ENCODE measurements around the gene DDN.
A peak's percentile ranks its signal among the peaks of the same experiment; 100 is the strongest.

The DDN gene

DNA sequence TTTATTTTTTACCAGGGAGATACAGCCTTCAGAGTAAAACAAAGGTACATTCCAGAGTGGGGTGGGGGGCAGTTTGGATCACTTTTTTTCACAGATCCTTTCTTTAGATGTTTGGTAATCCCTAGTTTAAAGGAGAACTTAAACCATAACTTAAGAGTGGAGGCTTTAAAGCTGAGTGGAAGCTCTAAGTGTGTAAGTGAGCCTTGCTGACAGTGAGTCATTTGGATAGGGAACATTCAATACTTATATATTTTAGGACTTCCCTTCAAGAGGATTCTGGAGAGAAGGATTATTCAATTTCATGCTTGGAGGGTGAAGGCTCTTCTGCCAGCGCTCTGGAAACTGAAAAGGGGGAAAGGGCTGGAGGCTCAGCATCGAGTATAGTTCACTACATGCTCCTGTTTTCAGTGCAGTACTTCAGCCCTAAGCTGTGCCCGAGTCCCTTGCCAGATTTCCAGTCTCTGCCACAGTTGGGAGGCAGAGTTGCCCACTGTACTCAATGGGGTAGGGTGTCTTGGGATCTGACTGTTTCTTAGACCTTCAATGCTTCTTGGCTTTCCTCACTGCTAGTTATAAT lies 11.0 kb upstream of the DDN start:
- no peak for DNase-seq

DNA sequence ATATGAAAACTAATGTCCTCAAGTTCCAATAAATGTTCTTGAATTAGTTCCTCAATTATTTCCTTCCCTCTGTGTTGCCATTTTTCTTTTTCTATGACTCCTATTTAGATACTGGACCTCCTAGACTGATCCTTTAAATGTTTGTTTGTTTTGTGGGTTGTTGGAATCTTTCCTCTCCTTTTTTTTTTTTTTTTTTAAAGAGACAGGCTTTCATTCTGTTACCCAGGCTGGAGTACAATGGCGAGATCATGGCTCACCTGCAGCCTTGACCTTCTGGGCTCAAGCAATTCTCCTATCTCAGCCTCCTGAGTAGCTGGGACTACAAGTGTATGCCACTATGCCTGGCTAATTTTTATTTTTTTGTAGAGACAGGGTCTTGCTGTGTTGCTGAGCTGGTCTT lies 9.8 kb upstream of the DDN start:
- no peak for DNase-seq

DNA sequence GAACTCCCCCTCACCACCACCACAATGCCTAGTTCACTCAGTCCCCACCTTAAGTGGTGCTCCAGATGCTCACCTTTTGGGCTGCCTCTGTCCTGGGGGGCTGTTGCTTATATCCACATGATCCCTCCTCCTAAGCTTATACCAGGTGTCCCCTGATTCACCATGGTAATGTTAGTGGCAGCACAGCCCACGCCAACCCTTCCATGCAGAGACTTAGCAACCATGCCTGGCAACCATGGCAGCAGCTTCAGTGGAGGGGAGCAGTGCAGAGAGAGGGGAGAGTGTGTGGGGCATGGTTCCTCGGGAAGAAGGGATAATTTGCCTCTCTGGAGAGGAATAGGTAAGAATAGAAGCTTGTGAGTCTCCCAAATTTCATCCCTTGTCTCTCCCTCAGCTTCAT lies 1.2 kb upstream of the DDN start:
- DNase-seq, result no peak

DNA sequence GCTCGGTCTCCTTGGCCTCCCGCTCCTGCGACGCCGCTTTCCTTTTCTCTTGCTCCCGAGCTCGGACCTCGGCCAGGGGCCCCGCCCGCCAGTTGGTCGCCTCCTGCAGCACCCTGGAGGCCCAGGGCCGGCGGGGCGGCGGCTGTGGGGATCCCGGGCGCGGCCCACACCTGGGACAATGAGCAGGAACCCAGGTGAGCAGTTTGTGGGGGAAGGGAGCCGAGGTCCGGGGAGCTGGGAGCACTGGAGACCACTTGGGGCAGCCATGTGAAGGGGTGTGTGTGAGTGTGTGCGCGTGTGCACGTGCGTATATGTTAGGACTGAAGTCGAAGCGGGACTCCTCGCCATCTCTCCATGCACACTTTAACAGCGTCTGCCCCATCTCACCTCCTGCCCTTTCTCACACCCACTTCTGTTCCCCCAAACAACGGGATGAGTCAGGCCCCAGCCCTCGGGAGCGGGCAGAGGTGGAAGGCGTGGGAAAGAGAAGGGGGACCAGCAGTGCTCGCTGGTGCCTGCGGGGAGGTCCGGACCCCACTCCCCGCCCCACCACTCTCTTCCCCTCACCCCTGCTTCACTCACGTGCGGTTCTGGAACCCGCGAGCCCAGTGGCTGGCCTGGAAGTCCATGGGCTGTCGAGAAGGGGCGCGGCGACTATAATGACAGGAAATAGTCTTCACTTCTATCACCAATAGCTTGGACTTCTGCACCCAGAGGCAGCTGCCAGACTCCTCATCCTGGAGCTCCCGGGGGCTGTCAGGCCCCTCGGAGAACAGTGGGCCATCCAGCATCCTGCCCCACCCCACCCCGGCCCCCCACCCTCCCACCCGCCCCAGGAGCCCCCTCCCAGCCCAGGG lies 450 bp downstream of the DDN start:
- peak in 1 of 2 experiments; percentile 64 for DNase-seq

DNA sequence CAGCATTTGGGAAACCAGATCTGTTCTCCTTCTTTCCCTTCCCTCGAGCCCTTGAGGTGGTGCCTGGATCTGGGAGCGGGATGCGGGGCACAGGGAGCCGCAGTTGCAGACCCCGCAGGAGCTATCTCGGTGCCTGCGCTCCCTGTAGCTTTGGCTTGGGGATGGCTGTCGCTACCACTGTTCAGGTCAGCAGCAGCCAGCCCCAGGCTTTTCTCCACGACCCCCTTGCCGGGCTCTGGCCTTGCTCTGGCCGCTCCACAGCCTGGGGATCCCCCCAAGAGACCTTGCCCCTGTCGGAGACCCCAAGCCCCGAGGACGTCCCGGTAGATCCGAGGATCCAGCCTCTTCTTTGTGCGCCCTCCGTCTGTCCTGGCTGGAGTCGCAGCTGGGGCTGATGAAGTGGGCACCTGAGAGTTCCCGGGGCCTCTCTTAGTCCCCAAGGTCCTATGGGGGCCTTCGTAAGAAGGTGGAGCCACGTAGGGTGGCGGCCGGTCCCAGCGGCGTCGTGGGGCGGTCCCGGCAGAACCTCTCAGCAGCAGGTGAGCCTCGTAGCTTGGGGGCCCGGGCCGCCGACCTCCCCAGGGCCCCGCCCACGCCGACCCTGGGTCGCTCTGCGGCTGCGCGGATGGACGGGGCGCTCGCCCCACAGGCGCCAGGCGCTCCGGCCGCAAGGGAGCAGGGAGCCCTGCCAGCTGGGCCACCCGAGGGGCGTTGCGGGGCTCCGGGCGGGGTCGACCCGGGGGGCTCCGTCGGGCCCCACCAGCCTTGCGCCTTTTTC lies 1.3 kb downstream of the DDN start:
- DNase-seq, result peak; percentile 62 to 64

DNA sequence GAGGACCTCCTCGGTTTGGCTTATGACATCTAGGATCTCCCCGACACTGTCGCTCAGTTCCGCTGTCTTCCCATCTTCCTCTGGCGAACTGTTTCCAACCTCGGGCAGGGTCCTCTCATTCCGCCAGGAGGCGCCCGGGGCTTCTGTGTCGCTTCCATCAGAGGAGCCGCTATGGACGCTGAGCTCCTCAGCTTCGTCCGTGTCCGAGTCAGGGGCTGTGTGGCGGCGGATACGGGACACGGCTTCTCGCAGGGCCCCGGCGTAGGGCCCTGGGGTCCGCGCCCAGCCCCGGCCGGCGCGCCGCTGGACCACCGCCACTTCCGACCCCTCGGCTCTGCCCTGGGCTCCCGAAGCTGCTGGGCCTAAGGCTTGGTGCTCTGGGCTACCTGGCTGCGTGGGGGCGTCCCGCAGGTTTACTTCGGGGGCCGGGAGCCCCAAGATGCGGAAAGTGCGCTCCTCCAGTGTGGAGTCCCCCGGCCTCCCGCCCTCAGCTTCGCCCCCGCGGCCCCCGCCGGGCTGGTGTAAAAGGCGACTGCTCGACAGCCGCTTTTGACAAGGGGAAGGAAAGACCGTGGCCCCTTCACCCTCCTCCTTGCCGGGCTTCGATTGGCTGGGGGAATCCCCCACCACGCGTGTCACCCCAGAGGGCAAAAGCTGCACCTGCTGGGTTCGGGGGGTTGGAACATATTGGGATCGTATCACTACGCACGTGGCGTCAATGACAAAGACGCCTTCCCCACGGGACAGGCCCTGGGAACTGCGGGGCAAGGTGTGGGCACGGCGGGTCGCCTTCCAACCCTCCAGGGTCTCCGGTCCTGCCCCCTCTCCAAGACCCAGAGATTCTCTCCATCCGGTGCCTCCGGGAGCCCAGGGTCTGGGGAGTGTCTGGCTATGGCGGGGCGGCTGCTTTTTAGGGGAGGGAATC lies 2.1 kb downstream of the DDN start:
- peak; percentile 70 to 82 for DNase-seq

DNA sequence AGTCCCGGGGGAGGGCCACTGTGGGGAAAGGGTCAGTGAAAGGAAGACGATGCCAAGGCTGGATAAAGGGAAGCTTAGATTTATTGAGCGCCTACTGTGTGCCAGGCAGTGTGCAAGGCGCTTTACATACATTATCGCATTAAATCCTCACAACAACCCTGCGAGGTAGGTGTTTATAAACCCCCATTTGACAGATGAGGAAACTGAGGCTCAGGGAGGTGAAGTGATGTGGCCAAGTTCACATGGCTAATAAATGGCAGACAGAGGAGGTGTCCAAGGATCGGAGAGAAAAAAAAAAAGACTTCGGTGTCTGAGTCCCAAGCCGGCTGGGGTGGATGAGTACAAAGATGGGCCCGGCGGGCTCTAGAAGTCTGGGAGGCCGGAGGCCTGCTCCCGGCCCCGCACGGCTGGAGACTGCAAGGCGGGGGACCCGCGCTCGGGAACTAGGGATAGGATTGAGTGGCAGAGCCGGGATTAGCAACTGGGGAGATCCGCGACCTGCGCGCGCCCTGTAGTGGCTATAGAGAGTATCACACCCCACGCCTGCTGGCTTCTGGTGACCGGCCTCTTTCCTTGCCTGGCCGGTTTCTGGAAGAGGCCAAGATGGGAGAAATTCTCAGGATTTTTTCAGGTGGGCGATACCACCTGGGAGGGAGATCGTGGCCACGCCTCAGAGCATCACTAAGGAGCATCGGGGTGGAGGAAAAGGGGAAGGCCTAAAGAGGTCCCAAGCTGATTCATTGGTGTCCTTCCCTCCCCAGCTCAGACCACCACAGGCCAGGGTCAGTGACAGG lies 3.9 kb downstream of the DDN start:
- DNase-seq, result peak; percentile 78 to 83

DNA sequence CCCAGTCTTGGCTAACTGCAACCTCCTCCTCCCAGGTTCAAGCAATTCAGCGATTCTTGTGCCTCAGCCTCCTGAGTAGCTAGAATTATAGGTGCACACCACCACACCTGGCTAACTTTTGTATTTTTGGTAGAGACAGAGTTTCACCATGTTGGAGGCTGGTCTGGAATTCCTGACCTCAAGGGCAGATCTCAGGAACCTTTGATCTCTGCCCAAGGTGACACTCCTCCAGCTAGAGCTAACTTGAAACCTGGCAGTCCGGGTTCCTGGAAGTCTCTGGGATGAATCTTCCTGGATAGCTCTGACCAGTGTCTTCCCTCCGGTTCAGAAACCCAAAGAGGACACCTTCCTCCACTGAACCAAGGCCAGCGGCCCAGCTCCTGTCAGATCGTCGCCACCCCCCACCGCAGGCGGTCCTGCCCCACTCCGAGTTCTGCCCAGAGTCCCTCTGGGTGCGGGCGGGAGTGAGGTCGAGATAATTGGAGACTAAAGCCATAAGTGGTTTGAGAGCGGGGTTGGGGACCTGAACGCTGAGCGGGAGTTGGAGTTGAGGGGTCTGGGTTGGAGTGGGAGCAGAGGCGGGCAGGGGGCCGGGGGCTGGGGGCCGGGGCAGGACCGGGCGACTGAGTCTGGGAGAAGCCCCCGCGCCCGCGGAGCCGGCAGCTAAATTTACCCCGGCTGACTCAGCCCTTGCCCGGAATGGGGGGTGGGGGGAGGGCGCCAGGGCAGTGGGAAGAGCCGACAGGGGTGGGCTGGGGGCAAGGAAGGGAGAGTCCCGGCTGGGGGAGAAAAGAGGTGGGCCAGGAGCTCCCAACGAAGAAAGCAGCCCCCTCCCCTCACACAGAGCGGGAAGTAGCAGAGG lies 4.7 kb downstream of the DDN start:
- no peak for DNase-seq

DNA sequence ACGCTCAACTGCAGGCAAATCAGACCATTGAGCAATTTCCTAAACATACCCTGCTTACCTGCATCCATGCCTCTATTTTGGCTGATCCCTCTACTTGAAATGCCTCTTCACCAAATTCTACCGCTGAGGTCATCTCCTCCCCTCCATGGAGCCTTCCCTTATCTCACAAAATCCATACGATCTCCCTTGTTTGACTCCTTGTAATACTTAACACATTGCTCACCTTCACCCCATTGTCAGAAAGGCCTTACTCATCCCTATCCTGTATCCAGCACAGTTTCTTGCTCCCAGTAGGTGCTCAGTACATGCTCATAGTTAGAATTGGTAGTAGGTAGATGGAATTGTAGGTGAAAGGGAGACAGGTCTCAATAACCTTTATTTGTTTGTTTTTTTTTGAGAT lies 5.4 kb downstream of the DDN start:
- no peak for DNase-seq

DNA sequence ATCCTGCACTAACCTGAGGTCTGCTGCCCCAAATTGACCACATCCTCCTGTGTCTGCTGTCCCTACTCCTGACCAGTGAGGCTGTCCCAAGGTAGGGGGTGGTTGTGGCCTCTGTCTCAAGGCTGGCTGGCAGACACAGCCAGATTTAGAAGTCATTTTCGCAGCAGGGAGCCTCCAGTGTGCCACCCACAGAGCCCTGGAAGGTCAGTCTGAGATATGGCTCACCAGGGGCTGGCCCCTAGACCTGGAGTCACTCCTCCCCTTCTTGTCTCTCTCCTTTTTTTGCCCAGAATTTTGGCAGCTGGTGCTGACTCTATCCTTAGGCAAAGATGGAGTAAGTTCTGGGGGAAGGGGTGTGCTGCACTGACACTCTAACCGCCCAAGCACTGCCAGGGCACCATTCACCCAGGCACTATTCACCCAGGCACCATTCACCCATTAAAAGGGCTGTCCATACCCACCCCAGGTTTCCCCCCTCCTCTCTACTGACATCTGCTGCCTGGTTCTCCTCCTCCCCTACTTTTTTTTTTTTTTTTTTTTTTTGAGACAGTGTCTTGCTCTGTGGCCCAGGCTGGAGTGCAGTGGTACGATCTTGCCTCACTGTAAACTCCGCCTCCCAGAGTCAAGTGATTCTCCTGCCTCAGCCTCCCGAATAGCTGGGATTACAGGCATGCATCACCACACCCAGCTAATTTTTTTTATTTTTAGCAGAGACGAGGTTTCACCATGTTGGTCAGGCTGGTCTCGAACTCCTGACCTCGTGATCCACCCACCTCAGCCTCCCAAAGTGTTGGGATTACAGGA lies 7.7 kb downstream of the DDN start:
- no peak for DNase-seq

DNA sequence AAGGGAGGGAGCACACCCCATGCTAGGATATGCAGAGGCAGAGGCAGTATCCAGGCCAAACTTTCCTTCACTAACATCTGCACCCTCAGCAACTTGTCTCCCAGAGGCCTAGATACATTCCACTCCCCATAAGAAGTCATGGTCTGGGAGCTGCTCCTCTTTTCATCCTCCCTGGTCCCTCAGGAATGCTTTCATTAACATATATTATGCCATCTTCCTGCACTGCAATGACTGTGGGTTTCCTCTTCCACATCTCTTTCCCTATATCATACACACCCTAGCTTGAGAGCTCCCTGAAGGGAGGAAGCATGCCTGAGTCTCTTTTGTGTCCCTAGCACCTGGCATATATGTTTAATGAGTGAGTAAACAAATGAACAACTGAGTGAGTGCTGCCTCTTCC lies 8.6 kb downstream of the DDN start:
- DNase-seq, result peak in 1 of 2 experiments; percentile 41

DNA sequence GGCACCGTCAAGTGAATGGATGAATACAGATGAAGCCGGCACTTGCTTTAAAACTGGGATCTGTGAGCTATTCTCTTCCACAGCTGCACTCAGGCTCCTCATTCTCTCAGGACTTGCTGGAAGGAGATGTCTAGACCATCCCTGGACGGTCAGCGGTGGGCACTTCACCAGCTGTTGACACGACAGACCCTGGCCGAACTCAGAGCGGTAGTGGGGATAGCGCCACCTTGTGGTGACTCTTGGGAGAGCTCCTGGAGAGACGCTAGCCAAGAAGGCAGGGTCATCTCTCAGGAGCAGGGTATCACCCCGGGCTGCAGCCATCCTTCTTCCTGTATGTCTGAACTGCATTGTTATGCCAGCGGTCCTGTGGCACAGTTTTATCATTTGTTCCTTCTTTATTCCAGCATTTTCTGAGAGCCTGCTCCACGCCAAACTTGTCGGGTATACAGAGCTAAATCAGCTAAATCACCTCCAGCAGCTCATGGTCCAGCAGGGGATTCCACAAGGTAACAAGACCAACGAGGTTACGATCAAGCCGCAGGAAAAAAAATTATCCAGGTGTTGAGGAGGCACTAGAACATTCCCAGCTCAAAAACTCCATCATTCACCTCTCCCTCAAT lies 11.0 kb downstream of the DDN start:
- DNase-seq, result peak; percentile 24 to 29

DNA sequence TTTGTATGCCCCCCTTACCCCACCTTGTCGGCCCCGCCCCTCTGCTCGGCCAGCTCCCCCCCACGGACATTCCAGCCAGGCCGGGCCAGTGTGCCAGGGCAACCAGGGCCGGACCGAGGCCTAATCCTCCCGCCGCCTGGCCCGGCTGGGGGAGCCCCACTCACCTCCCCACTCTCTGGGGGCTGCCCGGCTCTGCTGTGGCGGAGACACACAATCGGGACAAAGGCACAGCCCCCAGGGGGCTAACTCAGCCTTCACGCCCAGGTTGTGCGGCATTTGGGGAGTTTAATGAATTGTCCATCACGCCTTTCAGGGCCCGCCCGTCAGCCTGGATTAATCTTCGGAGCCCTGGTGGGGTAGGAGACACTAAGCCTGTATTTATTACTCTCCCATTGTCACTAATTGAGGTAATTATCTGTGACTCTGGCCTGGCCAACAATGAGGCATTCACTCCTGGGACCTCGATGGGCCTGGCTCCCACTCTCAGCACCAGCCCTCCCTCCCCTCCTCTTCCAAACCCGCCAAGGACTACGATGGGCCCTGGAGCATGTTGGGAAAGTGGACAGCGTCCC lies 12.4 kb downstream of the DDN start:
- DNase-seq, result no peak

DNA sequence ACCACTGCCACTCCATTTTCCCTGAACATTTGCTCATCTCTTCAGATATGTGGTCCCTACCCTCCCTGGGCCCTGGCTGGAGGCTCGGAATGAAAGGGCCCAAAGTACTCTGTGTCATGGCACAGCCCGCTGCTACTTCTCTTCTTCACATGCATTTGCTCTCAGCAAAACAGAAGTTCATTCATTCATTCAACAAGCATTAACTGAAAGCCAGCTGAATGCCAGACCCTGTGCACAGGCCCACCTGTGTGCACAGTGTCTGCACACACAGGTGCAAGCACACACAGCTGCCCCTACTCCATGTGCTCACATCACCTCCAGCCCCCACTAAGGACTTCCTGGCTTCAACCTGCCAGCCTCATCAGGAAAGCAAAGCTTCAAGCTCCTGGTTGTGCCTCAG lies 13.3 kb downstream of the DDN start:
- peak in 1 of 2 experiments; percentile 16 for DNase-seq

DNA sequence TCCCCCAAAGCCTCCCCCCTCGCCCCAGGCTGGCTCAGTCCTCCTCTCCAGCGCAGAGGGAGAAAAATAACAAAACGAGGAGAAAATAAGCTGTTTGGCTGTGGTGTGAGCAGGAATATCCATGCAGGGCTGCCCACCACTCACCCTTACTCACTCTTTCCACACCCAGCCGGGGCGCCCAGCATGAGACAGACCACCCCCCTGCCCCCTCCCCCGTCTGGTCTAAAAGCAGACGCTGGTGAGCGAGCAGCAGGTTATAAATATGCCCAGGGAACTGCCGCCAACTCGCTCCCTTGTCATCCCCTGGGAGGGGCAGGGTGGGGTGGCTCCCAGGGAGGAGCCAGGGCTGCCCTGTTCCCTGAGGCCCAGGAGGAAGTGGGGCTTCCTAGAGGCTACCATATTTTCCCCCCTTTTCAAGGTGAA lies 13.7 kb downstream of the DDN start:
- no peak for DNase-seq

DNA sequence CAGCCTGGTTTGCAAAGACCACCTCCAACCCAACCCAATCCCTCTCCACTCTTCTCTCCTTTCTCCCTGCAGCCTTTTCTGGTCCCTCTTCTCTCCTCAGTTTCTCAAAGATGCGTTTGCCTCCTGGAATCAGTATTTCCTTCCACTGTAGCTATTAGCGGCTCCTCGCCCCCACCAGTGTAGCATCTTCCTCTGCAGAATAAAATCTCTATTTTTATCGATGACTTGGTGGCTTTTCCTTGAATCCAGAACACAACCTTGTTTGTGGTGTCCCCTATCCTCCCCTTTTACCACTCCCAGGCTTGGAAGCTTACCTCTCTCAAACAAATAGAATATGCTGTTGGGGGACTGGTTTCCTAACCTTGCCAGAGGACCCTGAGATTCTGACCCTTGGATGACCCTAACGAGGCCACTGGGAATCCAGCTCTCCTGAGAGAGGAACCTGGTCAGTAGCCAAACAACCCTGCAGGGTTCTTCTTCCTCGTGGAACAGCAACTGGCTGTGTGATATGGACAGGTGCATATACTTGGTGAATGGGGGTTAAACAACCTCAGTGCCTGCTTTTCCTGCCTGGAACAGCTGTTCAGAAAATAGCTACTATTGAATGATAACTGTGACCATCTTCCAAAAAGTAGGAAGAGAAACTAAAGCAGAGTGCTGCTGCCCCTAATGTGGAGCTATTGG lies 16.6 kb downstream of the DDN start:
- DNase-seq, result no peak

DNA sequence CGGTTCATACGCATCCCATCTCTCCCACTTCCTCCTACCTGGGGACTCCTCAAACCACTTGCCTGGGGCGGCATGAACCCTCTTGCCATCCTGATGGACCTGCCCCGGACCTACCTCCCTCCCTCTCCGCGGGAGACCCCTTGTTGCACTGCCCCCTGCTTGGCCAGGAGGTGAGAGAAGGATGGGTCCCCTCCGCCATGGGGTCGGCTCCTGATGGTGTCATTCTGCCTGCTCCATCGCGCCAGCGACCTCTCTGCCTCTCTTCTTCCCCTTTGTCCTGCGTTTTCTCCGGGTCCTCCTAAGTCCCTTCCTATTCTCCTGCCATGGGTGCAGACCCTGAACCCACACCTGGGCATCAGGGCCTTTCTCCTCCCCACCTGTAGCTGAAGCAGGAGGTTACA lies 17.4 kb downstream of the DDN start:
- DNase-seq, result no peak

DNA sequence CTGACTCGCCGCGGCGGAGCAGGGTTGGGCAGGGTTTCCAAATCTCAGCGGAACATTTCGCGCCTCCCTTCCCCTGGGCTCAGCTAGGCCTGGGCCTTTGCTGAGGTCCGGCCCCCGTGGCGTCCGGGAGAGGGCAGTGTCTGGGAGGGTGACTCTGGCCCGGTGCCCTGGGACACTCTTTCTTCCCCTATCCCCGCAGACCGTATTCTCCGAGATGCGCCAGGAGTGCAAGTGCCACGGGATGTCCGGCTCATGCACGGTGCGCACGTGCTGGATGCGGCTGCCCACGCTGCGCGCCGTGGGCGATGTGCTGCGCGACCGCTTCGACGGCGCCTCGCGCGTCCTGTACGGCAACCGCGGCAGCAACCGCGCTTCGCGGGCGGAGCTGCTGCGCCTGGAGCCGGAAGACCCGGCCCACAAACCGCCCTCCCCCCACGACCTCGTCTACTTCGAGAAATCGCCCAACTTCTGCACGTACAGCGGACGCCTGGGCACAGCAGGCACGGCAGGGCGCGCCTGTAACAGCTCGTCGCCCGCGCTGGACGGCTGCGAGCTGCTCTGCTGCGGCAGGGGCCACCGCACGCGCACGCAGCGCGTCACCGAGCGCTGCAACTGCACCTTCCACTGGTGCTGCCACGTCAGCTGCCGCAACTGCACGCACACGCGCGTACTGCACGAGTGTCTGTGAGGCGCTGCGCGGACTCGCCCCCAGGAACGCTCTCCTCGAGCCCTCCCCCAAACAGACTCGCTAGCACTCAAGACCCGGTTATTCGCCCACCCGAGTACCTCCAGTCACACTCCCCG lies 18.0 kb downstream of the DDN start:
- DNase-seq, result no peak
